Cardiac septum (tissue), 1 donor: ENCODE measurements around the gene ZNF343. TPM values are rescaled to one million over a fixed set of nuclear protein-coding genes. Genes with fewer than 3 reads are reported as not detected.

Experiments
- DNase-seq: peaks from one replicate; pipeline ENCODE4 v3.0.0-alpha.2; 2020; ENCODE audit warnings: low spot score
- intact Hi-C: fragments of 100-400 bp; cut with DNase I; formaldehyde crosslinking; loops from one replicate; pipeline ENCODE4 v1.14.0; 2022
- total RNA-seq: library from RNA; stranded (reverse); fragmentation: NEBNext Ultra II Directional; extraction: Animal tissue kit (Norgen Biotek cat#: 25700); gene quantifications from one replicate; pipeline ENCODE4 v1.2.1, GENCODE V29; 2021
- donor health status: DM: no; HTN: no; CAD: no.

ZNF343 gene
- total RNA-seq, 1 donor from 2014 or later = 8.5 TPM

- intact Hi-C loops = no loop called here
- DNase-seq = no peak
Observed at GRCh38 chr20:2483504-2483903, 25.2 kb downstream of the ZNF343 start.

- intact Hi-C loops = no loop called here
- no peak for DNase-seq
Observed at GRCh38 chr20:2480381-2480780, 28.3 kb downstream of the ZNF343 start.

DNA sequence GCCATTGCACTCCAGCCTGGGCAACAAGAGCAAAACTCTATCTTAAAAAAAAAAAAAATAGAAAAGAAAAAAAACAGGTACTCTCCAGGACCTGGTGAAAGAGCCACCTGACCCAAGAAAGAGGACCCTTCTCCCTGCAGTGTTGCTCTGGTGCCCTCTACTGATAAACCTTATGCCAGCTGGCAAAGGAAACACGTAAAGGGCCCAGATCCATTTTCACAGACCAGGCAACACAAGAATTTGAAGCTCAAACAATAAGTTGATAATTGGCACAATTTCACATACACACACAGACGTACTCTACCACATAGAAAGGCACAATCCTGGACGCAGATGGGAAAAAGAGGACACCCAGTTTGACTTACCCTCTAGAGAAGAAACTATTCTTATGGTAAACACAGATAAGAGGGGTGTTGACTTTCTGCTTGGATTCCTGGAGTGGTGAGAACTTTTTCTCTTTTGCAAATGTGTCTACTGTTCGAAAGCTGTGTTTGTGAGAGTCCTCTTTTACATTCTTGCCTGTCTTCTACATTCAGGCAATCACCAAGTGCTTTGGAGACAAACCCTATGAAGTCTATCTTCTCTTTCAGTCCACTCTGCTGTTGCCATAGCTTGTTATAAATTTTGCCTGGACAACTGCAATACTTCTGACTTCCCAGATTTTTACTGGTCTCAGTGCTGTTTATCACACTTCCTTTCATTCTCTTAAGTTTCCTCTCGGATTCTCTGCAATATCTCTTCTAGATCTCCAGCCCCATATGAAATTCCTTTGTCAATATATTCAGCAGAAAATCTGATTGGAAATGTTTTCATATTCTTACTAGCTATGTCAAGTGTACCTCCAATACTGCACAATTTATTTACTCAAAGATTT lies 31.7 kb downstream of the ZNF343 start:
- DNase-seq = no peak
- intact Hi-C loops = no loop called here

DNA sequence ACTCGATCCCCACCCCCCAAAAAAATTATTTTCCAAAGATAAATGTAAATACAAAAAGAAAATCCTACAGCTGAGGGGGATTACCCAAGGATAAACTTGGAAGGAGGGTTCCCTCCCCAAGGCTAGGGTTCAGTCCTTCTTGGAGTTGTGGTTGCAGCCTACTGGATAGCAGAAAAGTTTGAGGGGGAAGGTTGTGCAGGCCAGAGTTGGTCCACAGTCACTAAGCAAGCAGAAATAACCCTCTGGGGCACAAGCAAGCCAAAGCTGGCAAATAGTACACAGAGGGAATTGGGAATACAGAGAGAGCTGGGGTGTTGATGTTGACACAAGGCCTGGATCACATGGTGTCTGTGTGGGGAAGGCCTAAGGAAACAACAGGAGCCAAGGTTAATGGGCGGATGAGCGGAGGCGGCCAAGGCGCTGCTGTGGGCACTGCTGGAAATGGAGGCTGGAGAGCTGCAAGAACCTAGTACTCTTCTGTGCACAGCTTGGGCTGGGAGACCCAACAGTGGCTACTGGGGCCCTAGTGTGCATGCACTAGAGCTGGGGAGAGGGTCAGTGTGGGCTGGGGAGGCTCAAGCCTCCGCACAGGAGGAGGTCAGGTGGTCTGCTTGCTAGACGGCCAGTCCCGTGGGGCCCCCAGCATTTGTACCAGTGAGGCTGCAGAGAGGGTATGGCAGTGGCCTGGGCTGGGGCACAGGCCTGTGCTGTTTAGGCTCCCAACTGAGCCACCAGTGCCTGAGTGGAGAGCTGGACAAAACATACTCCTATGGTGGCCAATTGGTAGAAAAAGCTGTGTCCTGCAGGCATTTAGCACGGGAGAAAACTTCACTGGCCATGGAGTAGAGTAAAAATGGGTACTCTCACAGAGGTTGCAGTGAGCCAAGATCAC lies 32.6 kb downstream of the ZNF343 start:
- no peak for DNase-seq
- intact Hi-C loops = no loop called here

- intact Hi-C loops = loop anchor here (5.0 kb wide), 2 partner anchors 49 to 189 kb away; partner anchors contain the start of gene IDH3B
- DNase-seq = no peak
Observed at GRCh38 chr20:2473516-2473915, 35.2 kb downstream of the ZNF343 start.

- intact Hi-C loops = loop anchor here (1.0 to 5.0 kb wide), 3 partner anchors 39 to 192 kb away; partner anchors contain the start of gene IDH3B
- DNase-seq = peak; percentile 98
Observed at GRCh38 chr20:2470423-2471193, 38.1 kb downstream of the ZNF343 start, which contains the start of gene SNRPB. Gene SNRPB (minus strand): TSS chr20:2470789. CDS start chr20:2470690, 99 bp downstream.

- DNase-seq = no peak
- intact Hi-C loops = loop anchor here (5.0 kb wide), 2 partner anchors 52 to 192 kb away; partner anchors contain the start of gene IDH3B
Observed at GRCh38 chr20:2469991-2470422, 38.7 kb downstream of the ZNF343 start.

- intact Hi-C loops = no loop called here
- DNase-seq = no peak
Observed at GRCh38 chr20:2468581-2469407, 39.9 kb downstream of the ZNF343 start.

GRCh38 chr20:2467412-2467811 lies 41.3 kb downstream of the ZNF343 start:
- no peak for DNase-seq
- intact Hi-C loops = no loop called here

DNA sequence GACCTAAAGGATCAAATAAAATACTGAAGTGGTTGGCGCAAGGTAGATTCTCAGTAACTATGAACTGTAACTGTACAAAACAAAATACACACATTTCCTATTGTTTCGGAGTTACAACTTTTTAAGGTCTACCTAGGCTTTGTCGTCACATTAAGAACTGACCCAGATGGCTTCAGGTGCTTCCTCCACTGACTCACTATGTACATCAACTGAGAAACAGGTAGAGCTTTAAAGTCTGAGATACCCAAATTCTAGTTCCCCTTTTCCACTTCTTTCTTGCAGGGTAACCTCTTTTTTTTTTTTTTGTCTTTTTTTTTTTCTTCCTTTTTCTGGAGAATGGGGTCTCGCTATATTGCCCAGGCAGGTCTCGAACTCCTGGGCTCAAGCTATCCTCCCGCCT lies 43.6 kb downstream of the ZNF343 start:
- intact Hi-C loops = no loop called here
- no peak for DNase-seq

- DNase-seq = no peak
- intact Hi-C loops = no loop called here
Observed at GRCh38 chr20:2463616-2464365, 44.9 kb downstream of the ZNF343 start.

- intact Hi-C loops = no loop called here
- DNase-seq = no peak
Observed at GRCh38 chr20:2462484-2462883, 46.2 kb downstream of the ZNF343 start.

- no peak for DNase-seq
- intact Hi-C loops = no loop called here
Observed at GRCh38 chr20:2460752-2461424, 47.8 kb downstream of the ZNF343 start.

DNA sequence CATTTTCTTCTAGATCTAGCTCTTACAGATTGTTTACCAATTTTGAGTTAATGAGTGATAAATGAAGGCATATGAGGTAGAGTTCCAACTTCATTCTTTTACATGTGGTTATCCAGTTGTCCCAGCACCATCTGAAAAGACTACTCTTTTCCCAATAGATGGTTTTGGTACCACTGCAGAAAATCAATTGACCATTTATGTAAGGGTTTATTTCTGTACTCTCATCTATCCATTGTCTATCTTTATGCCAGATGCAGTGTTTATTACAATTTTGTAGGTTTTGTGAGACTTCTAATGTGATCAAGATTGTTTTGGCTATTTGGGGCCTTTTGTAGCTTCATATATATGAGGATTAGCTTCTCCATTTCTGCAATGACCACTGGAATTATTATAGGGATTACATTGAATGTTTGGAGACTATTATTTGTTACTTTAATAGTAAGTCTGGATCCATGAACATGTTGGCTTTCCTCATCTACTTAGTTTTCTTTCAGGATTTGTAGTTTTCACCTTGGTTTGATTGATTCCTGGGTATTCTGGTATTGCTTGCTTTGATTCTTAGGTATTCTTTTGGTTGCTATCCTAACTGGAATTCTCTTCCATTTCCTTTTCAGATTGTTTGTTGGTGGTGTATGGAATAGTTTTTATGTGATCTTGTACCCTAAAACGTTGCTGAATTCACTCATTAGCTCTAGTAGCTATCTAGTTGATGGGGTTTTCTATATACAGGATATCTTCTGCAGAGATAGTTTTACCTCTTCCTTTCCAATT lies 48.5 kb downstream of the ZNF343 start:
- intact Hi-C loops = no loop called here

GRCh38 chr20:2458919-2459499 lies 49.7 kb downstream of the ZNF343 start:
- no peak for DNase-seq
- intact Hi-C loops = no loop called here

More for the DNA sequence above, 48.5 kb downstream of the ZNF343 start:
- DNase-seq = no peak

DNA sequence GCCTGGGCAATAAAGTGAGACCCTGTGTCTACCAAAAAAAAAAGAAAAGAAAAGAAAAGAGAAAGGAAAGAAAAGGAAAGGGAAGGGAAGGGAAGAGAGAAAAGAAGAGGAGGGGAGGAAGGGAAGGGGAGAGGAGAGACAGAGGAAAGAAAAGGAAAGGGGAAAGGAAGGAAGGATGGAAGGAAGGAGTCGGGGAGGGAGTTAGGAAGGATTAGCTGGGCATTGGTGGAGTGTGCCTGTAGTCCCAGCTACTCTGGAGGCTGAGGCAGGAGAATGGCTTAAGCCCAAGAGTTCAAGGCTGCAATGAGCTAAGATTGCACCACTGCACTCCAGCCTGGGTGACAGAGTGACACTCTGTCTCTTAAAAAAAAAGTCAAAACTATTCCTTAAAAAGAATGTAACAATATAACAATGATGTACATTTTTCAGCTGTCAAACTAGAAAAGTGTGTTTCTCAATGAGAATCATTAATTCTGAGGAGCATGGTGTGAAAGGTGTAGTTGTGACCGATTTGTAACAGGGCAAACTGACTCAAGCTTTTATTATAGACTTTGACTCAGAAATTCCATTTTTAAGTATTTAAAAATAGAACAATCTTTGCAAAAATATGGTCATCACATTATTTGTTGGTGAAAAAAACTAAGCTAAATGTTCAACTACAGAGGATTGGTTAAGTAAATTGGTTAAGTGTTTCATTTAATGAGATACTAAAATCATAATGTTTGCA lies 52.8 kb downstream of the ZNF343 start:
- intact Hi-C loops = no loop called here
- no peak for DNase-seq
